SKM-1 treated with dmso at 0.1 percent for 144 hours (cell line): ENCODE measurements around the gene CSAG2.
"Not testable (repeated sequence)": the region's sequence is repeated elsewhere in the genome, so short reads cannot be mapped to it uniquely, and the experiment has no call there.

ENCODE experiments used
- DNase-seq: peaks from one replicate; lab custom pipeline; 2025; ENCODE audit not compliant: unreplicated experiment; lab: John Stamatoyannopoulos, UW

The CSAG2 gene

GRCh38 chrX:152709173-152709572, at the start of gene CSAG2:
Gene CSAG2 (minus strand): TSS chrX:152709273. CDS start chrX:152709112, 161 bp downstream.
- DNase-seq, result not testable (repeated sequence)

DNA sequence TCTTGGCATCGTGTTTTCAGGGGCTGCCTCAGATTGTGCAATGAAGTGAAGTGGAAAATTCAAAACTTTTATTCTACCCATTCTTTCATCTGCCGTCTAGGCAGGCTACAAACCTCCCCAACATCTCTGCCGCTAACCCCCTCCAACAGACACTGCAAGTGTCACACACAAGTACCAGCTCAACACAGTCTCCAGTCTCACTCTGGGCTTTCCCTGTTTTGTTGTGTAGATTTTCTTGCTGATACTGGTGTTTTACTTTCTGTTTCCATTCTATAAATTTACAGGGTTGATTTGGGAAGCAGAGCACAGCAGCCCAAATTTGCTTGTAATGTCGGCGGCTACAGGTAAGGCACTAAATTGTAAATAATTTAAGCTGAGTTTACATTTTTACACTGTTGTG, 45.8 kb upstream of the CSAG2 start:
- DNase-seq, result not testable (repeated sequence)

DNA sequence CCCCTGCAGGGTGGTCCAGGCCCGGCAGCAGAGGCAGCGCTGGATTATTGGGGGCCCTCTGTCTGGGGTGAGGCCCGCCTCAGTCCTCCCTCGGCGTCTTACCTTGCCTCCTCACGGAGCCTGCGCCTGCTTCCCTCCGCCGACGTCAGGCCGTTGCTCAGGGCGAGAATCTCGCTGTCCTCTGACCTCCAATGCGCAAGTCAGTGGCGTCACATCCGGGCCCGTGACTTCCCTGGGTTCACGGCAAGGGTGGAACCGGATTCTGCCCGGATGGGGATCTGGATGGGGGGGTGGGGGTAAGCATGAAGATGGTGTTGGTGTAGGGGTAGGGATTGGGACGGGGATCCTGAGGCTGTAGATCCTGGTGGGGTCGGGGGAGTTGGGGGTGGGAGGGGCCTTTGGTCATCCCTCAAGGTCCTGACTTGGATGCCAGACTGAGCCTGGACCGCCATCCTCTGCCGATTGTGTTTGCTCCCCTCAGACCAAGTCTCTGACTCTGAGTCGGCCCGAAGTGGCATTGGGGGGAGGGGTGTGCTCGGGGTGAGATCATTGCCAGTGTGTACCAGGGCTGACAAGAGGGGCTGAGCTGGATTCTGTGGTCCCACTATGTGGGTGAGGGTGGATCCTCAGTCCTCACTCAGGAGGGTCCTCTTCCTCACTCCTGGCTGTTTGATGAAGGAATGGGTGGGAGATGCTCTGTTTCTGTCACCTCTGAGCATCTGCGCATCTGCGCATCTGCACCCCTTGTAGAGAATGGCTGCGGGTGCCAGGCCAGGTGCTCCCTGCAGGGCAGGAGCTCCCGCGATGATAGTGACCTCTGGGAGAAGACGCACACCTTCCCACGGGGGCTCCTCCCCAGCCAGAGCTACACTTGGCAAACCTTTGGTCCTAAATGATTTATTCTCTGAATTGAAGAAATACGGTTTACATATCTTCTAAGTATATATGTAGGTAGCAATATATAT, 44.9 kb upstream of the CSAG2 start, which contains the start of gene MAGEA2:
Gene MAGEA2, minus strand, starts transcription at position 157 of the 965 bp plus-strand sequence. CDS start 2,479 bp downstream, outside the sequence.
- not testable (repeated sequence) for DNase-seq

DNA sequence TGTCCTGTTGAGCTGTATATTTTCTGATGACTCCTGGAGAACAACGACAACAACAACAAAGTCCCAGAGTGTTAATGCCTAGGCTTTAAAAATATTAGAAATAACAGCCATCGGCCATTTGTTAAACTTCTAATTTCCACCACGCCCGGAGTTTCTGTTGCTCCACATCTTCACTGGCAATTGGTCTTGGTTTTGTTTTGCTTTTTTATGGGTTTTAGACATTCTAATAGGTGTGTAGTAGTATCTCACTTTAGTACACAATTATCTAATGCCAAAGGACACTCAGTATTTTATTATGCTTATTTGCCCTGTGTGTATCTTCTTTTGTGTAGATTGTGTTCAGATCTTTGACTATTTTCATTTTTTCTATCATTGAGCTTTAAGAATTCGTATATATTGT, 29.5 kb upstream of the CSAG2 start:
- DNase-seq, result no peak

- DNase-seq, result not testable (repeated sequence)
Observed at GRCh38 chrX:152736528-152736927, 27.5 kb upstream of the CSAG2 start.

DNA sequence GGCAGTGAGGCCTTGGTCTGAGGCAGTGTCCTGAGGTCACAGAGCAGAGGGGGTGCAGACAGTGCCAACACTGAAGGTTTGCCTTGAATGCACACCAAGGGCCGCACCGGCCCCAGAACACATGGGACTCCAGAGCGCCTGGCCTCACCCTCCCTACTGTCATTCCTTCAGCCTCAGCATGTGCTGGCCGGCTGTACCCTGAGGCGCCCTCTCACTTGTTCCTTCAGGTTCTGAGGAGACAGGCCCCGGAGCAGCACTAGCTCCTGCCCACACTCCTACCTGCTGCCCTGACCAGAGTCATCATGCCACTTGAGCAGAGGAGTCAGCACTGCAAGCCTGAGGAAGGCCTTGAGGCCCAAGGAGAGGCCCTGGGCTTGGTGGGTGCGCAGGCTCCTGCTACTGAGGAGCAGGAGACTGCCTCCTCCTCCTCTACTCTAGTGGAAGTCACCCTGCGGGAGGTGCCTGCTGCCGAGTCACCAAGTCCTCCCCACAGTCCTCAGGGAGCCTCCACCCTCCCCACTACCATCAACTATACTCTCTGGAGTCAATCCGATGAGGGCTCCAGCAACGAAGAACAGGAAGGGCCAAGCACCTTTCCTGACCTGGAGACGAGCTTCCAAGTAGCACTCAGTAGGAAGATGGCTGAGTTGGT, 26.9 kb upstream of the CSAG2 start:
- no peak for DNase-seq

DNA sequence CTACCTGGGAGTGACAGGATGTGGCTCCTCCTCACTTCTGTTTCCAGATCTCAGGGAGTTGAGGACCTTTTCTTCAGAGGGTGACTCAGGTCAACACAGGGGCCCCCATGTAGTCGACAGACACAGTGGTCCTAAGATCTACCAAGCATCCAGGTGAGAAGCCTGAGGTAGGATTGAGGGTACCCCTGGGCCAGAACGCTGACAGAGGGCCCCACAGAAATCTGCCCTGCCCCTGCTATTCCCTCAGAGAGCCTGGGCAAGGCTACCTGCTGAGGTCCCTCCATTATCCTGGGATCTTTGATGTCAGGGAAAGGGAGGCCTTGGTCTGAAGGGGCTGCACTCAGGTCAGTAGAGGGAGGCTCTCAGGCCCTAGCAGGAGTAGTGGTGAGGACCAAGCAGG, 26.0 kb upstream of the CSAG2 start:
- no peak for DNase-seq

DNA sequence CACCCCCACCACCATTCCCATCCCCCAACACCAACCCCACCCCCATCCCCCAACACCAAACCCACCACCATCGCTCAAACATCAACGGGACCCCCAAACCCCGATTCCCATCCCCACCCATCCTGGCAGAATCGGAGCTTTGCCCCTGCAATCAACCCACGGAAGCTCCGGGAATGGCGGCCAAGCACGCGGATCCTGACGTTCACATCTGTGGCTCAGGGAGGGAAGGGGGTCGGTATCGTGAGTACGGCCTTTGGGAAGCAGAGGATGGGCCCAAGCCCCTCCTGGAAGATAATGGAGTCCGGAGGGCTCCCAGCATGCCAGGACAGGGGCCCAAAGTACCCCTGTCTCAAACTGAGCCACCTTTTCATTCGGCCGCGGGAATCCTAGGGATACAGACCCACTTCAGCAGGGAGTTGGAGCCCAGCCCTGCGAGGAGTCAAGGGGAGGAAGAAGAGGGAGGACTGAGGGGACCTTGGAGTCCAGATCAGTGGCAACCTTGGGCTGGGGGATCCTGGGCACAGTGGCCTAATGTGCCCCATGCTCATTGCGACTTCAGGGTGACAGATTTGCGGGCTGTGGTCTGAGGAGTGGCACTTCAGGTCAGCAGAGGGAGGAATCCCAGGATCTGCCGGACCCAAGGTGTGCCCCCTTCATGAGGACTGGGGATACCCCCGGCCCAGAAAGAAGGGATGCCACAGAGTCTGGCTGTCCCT, 25.2 kb upstream of the CSAG2 start:
- not testable (repeated sequence) for DNase-seq

- no peak for DNase-seq
Observed at GRCh38 chrX:152733261-152733975, 24.3 kb upstream of the CSAG2 start, which contains the start of the genes CSAG1 and MAGEA12. Gene CSAG1 (minus strand): TSS chrX:152733721. CDS start chrX:152732460, 1,261 bp downstream. Gene MAGEA12 (plus strand): TSS chrX:152733757. CDS start chrX:152736162, 2,405 bp downstream.

- no peak for DNase-seq
Observed at GRCh38 chrX:152725409-152725808, 16.3 kb upstream of the CSAG2 start.

- DNase-seq, result not testable (repeated sequence)
Observed at GRCh38 chrX:152713815-152714787, 5.0 kb upstream of the CSAG2 start, which contains the start of gene MAGEA2B. Gene MAGEA2B (plus strand): TSS chrX:152714628. CDS start chrX:152717107, 2,479 bp downstream.

GRCh38 chrX:152713195-152713594, 4.1 kb upstream of the CSAG2 start:
- not testable (repeated sequence) for DNase-seq

- DNase-seq, result not testable (repeated sequence)
Observed at GRCh38 chrX:152706500-152706899, 2.6 kb downstream of the CSAG2 start.

DNA sequence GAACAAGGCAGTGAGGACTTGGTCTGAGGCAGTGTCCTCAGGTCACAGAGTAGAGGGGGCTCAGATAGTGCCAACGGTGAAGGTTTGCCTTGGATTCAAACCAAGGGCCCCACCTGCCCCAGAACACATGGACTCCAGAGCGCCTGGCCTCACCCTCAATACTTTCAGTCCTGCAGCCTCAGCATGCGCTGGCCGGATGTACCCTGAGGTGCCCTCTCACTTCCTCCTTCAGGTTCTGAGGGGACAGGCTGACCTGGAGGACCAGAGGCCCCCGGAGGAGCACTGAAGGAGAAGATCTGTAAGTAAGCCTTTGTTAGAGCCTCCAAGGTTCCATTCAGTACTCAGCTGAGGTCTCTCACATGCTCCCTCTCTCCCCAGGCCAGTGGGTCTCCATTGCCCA, 8.7 kb downstream of the CSAG2 start:
- DNase-seq, result not testable (repeated sequence)

DNA sequence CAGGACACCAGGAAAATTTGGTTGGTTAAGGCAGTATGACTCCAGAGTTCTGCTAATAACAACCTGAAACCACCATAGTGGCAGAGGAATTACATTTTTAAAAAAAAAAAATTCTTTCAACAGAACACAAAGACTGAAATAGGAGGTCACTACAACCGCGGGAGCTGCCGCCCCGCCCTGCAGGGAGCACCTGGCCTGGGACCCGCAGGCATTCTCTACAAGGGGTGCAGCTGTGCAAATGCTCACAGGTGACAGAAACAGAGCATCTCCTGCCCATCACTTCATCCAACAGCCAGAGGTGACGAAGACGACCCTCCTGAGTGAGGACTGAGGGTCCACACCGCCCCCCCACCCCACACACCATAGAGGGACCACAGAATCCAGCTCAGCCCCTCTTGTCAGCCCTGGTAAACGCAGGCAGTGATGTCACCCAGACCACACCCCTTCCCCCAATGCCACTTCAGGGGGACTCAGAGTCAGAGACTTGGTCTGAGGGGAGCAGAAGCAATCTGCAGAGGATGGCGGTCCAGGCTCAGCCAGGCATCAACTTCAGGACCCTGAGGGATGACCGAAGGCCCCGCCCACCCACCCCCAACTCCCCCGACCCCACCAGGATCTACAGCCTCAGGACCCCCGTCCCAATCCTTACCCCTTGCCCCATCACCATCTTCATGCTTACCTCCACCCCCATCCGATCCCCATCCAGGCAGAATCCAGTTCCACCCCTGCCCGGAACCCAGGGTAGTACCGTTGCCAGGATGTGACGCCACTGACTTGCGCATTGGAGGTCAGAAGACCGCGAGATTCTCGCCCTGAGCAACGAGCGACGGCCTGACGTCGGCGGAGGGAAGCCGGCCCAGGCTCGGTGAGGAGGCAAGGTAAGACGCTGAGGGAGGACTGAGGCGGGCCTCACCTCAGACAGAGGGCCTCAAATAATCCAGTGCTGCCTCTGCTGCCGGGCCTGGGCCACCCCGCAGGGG, 10.8 kb downstream of the CSAG2 start, which contains the start of gene MAGEA3:
Gene MAGEA3, plus strand, starts transcription at position 843 of the 980 bp plus-strand sequence. CDS start 2,039 bp downstream, outside the sequence.
- DNase-seq, result not testable (repeated sequence)

- DNase-seq, result not testable (repeated sequence)
Observed at GRCh38 chrX:152681012-152681411, 28.1 kb downstream of the CSAG2 start.

DNA sequence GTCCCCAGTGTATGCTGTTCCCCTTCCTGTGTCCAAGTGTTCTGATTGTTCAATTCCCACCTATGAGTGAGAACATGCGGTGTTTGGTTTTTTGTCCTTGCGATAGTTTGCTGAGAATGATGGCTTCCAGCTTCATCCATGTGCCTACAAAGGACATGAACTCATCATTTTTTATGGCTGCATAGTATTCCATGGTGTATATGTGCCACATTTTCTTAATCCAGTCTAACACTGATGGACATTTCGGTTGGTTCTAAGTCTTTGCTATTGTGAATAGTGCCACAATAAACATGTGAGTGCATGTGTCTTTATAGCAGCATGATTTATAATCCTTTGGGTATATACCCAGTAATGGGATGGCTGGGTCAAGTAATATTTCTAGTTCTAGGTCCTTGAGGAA, 34.4 kb downstream of the CSAG2 start:
- not testable (repeated sequence) for DNase-seq

DNA sequence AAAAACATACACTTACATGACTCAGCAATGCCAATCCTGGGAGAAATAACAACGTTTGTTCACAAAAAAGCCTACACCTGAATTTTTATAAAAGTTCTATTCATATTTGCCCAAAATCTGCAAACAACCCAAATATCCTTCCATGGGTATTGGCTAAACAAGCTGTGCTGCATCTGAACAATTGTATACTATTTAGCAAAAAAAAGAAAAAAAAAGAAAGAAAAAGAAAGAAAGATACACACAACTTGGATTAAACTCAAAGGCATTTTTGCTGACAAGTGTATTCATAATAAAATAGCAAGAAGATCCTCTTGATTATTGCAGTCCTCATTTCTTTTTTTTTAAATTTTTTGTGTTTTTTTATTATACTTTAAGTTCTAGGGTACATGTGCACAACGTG, 34.9 kb downstream of the CSAG2 start:
- no peak for DNase-seq
